GM21737 (cell line): ENCODE measurements around the gene MAP2K5.
A peak's percentile ranks its signal among the peaks of the same experiment; 100 is the strongest.

Source experiments
- ATAC-seq: cut with Tn5 transposase; IDR thresholded peaks from one replicate; pipeline ENCODE4 v1.9.1; 2021; ENCODE audit warnings: mild to moderate bottlenecking, moderate library complexity; ENCODE audit not compliant: unreplicated experiment

The MAP2K5 gene

DNA sequence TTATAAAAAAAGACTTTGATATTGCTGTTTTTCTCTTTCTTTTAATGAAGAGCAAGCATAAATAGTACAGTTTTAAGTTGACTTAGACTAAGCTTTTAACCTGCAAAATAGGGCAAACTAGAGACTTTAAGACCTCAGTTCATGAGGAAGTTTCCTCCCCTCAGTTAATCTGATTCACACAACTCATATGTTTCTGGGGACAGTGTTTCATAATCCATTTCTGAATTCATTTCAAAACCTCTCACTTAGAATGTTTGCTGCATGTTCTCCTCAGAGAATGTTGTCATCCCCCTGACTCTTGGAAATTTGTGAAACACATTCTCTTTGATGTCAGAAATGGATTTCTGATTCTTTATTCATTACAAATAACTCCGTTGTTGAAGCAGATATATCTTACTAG is 203.5 kb downstream of the MAP2K5 start:
- no peak for ATAC-seq

DNA sequence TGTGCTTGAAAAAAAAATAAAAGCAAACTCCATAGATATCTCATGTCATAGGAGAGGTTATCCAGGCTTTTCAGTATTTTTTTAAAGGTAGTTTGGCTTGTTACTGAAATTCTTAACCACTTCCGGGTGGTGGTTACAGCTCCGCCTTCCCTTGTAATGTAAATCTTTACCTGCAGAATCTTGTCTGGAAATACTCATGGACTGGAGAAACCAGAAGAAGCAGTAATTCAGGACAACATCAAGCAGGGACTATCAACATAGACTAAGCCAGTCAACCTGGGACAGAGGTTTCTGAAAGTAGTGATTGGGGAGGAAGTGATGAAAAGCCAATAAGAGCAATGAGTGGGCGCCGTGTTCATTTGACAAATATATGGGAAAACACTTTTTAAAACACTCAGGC is 203.9 kb downstream of the MAP2K5 start:
- ATAC-seq: no peak

DNA sequence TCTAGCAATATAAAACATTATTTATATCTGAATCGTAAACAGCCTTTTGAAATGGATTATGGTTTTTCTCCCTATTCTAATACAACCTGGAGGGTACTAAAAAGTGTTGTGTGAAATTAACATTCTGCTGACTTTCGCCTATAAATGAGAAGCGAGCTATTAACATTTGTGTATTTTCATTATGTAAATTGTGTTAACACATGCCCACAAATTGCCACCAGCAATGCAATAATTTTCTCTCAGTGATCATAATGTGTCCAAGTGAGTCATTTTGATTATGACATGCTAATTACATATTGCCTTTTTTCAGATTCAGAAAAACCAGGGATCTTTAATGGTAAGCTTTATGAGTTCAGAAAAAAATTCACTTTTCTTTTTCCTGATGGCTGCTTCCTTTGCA is 205.4 kb downstream of the MAP2K5 start:
- ATAC-seq: no peak

DNA sequence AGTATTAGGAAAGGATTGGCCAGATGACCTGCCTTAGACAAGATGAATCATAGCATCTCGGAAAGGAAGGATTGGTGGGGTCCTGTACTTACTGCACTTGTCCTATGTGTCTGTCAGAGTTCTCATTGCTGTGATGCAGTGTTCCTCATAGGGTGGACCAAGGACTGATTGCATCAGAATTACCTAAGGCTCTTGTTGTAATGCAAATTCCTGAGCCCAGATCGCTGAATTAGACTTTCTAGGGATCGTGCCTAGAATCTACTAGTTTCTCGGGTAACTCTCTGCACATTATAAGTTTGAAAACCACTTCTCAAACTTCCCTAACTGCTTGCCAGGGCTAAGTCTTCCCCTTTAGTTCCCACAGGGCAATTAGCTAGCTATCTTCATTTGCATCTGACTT is 207.9 kb downstream of the MAP2K5 start:
- no peak for ATAC-seq

DNA sequence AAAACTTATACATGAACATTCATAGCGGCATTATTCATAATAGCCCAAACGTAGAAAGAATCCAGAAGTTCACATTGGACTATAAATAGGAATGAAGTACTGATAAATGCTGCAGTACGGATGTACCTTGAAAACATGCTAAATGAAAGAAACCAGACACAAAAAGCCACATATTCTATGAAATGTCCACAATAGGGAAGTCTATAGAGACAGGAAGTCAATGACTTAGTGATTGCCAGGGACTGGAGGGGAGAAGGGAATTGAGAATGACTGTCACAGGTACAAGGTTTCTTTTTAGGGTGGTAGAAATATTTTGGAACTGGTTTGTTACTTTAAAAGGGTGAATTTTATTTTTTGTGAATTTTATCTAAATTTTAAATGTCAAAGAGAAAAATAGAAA is 211.4 kb downstream of the MAP2K5 start:
- no peak for ATAC-seq

DNA sequence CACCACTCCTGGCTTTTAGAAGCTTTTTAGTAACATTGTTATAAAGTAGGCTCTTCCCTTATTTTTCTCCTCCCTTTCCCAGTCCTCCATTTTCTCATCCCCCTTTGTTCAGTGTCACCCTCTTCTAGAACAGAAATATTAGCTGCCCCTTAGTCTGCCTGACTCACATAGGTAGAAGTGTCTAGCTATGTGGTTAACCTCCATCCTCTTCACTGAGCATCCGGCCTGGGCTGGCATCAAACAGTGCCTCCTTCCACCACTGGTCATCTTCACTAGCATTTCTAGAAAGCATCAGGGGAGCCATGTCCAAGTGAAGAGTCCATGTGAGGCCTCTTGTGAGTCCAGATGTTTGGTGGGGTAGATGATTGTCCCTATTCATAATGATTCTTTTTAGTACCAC is 212.8 kb downstream of the MAP2K5 start:
- no peak for ATAC-seq

DNA sequence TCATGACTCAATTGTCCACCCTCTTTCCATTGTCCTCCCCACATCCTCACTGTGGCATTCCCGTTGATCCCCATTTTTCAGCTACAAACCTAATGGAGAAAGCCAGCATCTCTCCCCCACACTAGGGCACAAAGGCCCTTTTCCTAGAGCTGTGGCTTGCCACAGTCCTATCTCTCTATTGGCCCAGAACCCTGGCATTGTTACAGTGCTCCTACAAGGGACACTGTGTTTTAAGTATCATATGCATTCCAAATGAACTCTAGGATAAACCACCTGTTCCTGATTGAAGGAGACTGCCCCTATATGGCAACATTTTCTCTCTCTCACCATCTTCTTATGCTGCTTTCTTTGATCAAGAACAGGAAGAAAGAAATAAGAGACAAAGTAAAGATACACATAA is 213.4 kb downstream of the MAP2K5 start:
- ATAC-seq: no peak

DNA sequence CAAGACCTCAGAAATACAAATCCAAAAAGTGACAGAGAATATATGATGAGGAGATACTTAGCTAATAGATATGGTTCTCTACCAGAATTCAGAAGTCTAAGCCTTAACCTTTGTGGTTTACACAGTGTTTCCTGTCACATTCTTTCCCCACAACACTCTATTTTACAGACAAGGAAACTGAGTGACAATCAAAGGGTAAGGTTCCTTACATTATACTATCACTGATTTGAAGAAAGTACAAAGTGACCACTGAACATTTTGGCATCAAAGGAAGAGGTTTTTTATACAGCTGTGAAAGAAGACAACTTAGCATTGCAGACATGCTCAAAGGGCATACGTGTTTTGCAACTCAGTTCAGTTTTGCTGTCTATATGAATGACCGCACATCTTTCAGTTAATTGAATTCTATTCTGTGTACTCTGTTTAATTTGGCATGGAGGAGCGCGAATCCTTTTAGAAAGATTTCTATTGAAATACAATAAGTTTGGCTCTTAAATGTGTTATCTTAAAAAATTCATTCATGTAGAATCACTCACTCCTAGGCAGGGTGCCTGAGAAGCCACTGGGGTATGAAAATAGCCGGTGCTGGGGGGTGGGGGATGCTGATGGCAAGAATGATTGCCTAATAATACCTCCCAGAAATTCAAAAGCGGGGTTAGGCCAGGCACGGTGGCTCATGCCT is 216.3 kb downstream of the MAP2K5 start:
- ATAC-seq: no peak

DNA sequence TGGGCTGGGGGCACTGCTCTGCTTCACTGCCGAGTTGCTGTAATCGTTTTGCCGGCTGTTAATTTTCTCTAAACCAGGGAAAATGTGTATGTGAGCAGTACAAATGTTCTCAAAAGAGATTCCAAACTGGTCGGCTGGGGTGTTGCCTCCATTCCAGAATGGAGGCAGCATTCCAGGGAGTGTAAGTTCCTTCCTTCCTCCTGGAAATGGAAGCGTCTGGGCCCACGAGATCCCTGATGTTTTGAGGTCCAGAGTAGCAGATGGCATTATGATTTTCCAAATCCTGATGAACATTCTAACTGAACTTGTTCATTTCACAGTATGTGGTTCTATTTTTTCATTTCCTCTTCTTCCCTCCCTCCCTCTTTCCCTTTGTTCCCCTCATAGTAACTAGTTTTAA is 218.4 kb downstream of the MAP2K5 start:
- no peak for ATAC-seq

DNA sequence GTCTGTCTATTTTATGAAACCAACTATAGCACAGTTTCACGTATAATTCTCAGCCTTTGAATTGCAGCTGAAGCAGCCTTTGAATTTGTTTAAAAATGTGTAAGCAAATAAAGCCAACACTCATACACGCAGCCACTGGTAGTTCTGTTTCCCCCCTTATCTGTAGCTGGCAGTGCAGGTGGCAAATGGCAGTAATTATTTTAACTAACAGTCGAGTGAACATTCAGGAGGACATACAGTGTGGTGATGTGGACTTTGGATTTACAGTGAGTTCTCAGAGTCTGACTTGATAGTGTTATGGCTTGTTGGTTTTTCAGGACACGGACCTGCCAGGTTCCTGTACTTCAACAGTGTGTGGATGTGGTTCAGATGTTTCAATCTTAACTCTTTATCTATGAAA is 218.8 kb downstream of the MAP2K5 start:
- ATAC-seq: no peak

DNA sequence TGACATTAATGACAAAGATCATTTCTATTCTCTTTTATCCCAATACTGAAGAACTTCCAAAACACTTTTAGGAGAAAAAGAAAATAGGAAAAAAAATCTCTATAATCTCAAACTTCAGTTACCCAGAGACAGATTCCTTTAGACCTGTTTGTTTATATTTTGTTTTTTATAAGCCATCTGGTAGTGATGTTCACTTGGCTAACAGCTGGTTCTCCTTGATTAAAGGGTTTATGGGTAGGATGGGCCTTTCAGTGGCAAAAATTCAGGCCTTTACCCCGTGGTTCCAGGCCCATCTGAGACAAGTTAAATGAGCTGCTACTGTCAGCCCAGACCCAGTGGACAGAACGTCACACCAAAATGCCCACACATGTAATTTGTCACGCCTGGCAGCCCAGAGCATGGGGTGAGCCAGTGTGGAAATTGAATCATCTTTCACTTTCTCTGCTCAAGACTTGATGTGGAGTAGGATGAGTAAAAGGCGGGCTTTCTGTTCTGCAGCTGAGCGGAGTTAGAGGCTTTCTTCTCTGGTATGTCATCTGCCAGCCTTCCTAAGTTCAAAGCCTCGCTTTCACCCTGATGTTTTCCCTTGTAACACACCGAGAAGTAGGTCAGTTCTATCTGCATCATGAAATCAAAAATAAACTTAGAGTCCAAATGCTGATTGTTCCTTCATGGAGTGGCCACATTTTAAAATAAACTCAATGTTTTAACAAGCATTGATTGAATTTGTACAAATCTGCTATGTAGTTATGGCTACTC is 220.3 kb downstream of the MAP2K5 start:
- ATAC-seq: peak; percentile 71

DNA sequence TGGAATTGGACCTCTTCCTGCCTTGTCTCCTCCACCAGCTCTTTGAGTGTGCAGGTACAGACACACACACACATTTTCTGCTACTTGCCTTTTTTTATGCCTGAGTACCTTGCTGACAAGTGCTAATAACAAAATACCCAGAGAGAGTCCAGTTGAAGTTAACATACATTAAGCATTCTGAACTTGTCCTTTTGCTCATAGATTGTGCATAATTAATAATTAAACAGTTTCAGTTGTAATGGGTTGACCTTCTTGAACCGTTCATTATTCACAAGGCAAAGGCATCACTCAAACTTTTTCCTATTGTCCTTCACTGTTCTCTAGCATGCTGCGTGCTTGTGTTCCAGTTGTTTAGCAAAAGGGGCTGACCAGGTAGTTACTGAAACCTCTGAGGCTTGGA is 223.2 kb downstream of the MAP2K5 start:
- no peak for ATAC-seq

DNA sequence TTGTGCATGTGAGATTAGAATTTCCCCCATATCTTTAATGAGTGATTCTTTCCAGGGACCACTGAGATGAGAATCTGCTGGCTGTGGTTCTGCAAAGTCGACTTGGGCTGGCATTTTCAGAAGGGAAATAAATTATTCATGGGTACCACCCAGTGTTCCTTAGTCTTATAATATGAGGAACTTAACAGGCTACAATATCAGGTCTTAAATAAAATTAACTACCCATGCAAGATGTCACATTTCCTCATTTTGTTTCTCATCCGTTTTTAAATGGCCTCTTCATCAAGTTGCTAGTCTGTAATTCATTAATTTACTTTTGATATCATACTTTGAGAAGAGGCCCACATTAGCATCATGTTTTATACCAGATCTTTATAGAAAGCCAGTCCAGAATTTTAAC is 224.5 kb downstream of the MAP2K5 start:
- ATAC-seq: no peak

DNA sequence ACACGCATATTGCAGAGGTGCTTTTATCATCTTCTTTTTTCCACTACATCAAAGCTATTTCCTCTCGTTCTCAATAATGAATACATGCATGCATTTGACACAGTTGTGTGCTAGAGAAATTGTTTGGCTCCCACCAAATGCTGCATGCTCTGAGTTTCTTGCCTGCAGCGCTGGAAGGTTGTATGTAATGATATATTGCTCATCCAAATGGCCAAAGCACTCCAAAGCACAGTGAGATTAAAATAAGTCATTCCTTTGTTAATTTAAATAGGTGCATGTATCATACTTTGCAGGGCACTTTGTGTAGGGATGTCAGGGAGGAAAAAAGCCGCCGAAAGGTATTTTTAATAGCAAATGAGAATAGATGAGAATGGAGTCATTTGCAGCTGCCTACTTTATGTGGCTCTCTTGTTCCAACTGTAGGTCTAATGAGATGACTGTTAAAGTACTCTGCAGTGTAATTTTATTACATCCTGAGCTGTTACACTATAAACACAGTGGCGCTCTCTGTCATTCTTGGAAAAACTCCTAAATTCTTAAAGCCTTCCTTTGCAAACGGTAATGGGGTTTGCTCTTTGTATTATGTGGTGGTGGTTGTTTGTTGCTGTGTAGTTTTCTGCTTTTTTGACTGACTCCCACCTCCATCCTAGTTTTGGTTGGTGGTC is 225.9 kb downstream of the MAP2K5 start:
- ATAC-seq: no peak

DNA sequence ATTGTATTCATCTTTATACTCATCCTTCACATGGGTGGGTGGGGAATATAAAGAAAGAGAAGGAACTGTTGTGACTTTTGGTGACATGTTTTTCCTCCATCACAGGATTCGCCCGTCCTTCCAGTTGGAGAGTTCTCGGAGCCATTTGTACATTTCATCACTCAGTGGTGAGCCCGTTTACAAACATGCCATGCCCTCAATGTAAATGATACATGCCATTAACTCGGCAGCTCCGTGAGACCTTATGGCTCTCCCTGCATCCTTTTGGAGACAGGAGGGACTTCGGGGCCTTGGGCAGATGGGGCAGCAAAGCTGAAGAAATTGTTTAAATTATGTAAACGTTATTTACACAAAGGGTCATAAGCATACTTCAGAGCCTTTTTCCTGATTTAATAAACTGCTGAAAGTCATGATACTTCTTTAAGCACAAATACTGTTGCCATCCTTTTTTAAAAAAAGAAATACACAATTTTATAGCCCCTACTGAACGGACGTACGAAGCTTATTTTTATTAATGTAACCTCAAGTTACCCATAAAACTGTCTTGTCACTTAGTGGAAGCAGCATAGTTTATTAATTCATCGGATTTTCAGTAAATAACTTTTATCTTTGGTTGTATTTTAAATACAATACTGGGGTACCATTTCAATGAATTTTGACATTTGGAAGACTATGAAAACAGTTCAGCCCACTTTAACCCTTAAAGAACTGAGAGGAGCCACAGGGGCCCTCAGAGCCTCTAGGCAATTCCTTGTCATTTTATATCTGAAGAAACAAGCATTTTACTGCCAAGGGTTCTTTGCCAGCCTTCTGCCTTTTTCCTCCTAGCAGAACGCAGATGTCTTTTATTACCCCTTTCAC is 227.2 kb downstream of the MAP2K5 start:
- ATAC-seq: no peak

DNA sequence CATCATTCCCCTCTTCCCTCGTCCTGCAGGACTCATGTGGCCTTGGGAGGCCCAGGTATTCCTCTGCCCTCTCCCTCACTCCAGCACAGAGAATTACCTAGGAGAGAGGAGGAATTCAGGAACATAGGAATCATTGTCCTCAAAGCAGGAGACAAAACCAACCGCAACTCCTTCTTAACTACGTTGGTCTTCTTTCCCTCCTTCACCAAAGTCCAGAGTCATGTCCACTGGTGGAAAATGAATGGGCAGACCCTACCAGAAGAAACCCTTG is 227.8 kb downstream of the MAP2K5 start:
- no peak for ATAC-seq

DNA sequence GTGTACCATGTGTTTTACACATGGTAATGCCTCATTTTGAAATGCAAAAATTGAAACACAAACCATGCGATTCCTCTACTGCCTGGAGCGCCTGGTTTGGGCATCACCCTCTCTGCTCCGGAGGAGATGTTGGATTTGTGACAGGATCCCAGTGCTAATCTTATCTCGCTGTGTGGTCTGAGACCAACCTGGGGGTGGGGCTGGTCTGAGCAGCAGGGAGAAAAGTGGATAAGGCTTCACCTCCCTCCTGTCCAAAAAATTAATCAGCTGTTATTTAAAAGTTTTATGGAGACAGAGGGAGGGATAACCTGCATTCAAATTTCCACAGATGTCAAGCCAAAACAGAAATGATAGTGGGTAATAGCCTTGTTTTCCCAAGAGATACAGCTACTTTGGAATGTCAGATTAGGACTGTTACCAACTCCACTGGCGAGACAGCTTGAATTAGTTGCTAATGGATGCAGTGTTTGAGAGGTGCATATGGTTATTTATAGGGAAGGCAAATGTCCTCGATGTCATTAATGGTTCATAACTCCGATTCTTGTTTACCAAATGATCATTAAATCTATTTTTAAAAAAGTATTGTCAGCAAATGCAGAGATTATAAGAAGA is 228.8 kb downstream of the MAP2K5 start:
- ATAC-seq: no peak

DNA sequence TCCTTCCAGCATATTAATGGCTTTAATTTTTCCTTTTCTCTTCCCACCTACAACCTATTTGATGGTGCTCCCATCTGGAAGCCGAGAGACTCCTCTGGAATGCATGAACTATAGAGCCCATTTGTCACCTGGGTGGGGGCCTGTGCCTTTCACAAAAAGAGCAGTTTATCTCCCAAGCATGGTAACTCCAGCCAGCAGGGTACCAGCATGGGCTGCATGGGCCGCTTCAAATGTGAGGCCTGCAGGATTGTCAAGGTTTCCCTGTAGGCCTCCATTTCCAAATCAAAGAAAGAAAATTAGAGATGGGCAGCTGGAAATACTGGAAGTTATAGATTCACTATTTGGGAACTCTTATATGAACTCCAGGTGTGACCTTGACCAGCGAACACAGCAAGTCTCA is 232.1 kb downstream of the MAP2K5 start:
- ATAC-seq: no peak

DNA sequence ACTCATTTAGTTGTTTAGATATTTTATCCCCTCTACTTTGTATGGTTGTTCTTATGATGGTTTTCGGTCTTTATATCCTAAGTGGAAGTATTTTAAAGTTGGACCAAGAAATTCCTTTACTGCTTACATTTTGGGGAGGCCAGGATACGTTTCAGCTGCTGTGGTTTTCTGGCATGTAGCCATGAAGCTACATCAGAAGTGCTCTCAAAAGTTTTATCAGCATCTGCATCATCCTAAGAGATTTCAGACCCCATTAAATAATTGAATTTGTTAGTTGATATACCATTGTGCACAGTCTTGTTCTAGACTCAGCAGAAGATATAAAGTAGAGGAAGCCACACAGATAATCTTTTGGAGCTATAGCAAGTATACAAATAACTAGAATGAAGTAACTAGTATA is 232.7 kb downstream of the MAP2K5 start:
- no peak for ATAC-seq

DNA sequence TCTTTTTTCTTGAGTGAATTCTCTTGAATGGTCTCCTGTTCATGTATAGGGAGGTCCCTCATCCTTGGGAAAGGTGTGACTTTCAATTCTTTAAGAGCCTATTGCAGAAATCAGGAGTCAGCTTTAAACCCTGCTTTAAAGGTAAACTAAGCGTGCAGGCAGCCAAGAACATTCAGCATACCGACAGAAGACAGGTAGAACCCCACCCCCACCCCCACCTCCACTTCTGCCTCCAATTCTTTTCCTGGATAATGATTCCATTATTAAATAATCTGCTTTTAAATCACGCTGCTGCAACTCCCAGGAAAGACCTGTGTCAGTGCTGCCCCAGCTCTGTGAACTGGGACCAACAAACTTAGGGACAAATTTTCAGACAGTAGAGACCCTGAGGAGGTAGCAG is 233.5 kb downstream of the MAP2K5 start:
- no peak for ATAC-seq

DNA sequence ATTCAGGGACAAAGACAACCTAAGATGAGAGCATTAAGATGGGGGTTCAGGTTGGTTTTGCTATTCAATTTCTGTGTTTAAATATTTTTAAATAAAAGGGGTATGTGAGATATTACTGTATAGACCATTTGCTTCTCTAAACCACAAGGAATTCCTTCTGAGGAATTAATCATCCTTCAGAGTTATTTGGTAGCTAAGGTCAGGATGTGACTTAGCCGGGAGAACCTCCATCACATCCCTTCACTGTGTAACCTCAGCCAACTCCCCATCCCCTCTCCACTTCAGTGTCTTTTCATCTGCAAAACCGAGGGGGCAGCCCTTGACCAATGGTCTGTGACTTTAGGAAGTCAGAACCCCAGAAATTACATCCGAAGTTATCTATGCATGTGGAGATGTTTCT is 234.1 kb downstream of the MAP2K5 start:
- ATAC-seq: no peak
